Ureter (tissue), 1 donor: ENCODE results near the gene RPL18A. TPM values are rescaled to one million over a fixed set of nuclear protein-coding genes. Genes with fewer than 3 reads are reported as not detected.

Experiments used
- DNase-seq: peaks from one replicate; pipeline ENCODE4 v3.0.0-alpha.2; 2020; ENCODE audit warnings: low spot score
- total RNA-seq: library from RNA; stranded (reverse); gene quantifications from one replicate; pipeline ENCODE4 v1.2.4, GENCODE V29; 2023
- donor health status: DM: yes; HTN: yes; CAD: no.

The RPL18A gene
- total RNA-seq, 1 donor from 2014 or later, result 2,079 TPM

GRCh38 chr19:17909003-17909732, 49.5 kb downstream of the RPL18A start:
- no peak for DNase-seq

- no peak for DNase-seq
These were observed 51.2 kb downstream of the RPL18A start for GRCh38 chr19:17910791-17911360.

Other genes starting within 250 kb of the RPL18A start
- 1.4 TPM for gene UNC13A, start 171.6 kb upstream of the RPL18A start, total RNA-seq
- 61.6 TPM for gene MAP1S, start 140.4 kb upstream of the RPL18A start, total RNA-seq
- 4.8 TPM for gene FCHO1, start 108.4 kb upstream of the RPL18A start, total RNA-seq
- gene B3GNT3, start 64.8 kb upstream of the RPL18A start, total RNA-seq, result 88.2 TPM
- gene INSL3, start 38.4 kb upstream of the RPL18A start, total RNA-seq, result not detected
- gene JAK3, start 11.9 kb upstream of the RPL18A start, total RNA-seq, result 16.8 TPM
- 0.13 TPM for gene SLC5A5, start 12.0 kb downstream of the RPL18A start, total RNA-seq
- gene CCDC124, start 73.1 kb downstream of the RPL18A start, total RNA-seq, result 43.6 TPM
- gene KCNN1, start 107.2 kb downstream of the RPL18A start, total RNA-seq, result 0.34 TPM
- gene ARRDC2, start 148.3 kb downstream of the RPL18A start, total RNA-seq, result 32.9 TPM
- gene IL12RB1, start 227.0 kb downstream of the RPL18A start, total RNA-seq, result 1.6 TPM
- 12.4 TPM for gene MAST3, start 237.9 kb downstream of the RPL18A start, total RNA-seq